Measurements from ENCODE around the gene CTBP2.

DNA sequence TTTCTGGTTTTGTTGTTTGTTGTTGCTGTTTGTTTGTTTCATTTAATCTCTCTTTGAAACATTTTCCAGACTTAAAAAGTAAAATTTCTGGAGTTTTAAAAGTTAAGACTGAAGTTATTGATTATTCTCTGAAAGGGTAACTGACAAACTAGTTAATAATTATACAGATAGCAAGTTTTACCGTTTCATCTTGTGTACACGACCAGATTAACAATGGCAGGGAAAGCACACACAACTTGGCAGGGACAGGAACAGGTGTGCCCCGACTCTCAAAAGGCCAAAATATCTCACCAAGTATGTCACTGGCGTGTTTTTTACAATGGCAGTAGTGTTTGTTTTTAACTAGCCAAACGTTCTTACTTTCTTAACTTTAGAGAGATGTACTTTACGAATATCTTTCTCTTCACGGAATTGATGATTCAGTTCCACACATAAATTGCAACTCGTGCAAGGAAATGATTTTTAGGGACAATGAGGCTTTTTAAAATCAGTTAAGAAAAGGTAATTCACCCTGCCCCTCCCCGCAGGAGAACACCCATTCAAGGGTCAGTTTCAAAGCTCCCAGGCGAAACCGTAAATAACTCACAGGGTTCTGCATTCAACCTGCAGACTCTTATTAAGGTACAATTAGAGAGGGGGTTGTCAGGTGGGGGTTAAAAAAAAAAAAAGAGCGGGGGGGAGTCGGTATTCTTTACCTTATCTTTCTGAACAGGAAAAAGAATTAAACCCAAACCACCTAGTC, 3.5 kb downstream of the CTBP2 start:
- TF ChIP-seq, protein P1, sequence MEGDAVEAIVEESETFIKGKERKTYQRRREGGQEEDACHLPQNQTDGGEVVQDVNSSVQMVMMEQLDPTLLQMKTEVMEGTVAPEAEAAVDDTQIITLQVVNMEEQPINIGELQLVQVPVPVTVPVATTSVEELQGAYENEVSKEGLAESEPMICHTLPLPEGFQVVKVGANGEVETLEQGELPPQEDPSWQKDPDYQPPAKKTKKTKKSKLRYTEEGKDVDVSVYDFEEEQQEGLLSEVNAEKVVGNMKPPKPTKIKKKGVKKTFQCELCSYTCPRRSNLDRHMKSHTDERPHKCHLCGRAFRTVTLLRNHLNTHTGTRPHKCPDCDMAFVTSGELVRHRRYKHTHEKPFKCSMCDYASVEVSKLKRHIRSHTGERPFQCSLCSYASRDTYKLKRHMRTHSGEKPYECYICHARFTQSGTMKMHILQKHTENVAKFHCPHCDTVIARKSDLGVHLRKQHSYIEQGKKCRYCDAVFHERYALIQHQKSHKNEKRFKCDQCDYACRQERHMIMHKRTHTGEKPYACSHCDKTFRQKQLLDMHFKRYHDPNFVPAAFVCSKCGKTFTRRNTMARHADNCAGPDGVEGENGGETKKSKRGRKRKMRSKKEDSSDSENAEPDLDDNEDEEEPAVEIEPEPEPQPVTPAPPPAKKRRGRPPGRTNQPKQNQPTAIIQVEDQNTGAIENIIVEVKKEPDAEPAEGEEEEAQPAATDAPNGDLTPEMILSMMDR (IDR thresholded peaks at IDR 0.05), result no peak
- TF ChIP-seq POLR2A (IDR thresholded peaks at IDR 0.05; ENCODE audit: low read depth) (no peak), POLR2AphosphoS5 (IDR thresholded peaks at IDR 0.05) (no peak)
